SK-N-SH treated with all-trans-retinoic acid at 6 μM for 48 hours (cell line): Measurements from ENCODE around the gene TMTC3.

Experiments
- ATAC-seq: fragments of 200-7000 bp; cut with Tn5 transposase; 3 replicates; pipeline ENCODE4 v1.9.1; 2020; ENCODE audit warnings: mild to moderate bottlenecking, moderate library complexity
- BACH2 ChIP-seq: fragments of 250-450 bp; sonication (Bioruptor Pico); IDR thresholded peaks from 2 replicates; pipeline ENCODE4 v1.9.0; 2021; ENCODE audit warnings: mild to moderate bottlenecking, borderline replicate concordance
- CSDC2 ChIP-seq: fragments of 250-450 bp; sonication (Bioruptor Pico); IDR thresholded peaks from 2 replicates; pipeline ENCODE4 v1.5.0; 2020; ENCODE audit warnings: mild to moderate bottlenecking, moderate library complexity
- ESRRG ChIP-seq: fragments of 250-450 bp; sonication (Bioruptor Pico); IDR thresholded peaks from 2 replicates; pipeline ENCODE4 v1.6.1; 2021; ENCODE audit warnings: mild to moderate bottlenecking
- GLIS3 ChIP-seq: fragments of 250-450 bp; sonication (Bioruptor Pico); IDR thresholded peaks from 2 replicates; pipeline ENCODE4 v1.5.0; 2020; ENCODE audit warnings: mild to moderate bottlenecking, moderate library complexity
- ISL1 ChIP-seq: fragments of 250-450 bp; sonication (Bioruptor Pico); IDR thresholded peaks from 2 replicates; pipeline ENCODE4 v2.1.2; 2022; ENCODE audit warnings: mild to moderate bottlenecking, moderate library complexity
- OSR1 ChIP-seq: fragments of 250-450 bp; sonication (Bioruptor Pico); IDR thresholded peaks from 2 replicates; pipeline ENCODE4 v1.8.0; 2022; ENCODE audit warnings: moderate library complexity, mild to moderate bottlenecking, inconsistent platforms
- PATZ1 ChIP-seq: fragments of 250-450 bp; sonication (Bioruptor Pico); IDR thresholded peaks from 2 replicates; pipeline ENCODE4 v1.8.0; 2020; ENCODE audit warnings: mild to moderate bottlenecking, moderate library complexity, borderline replicate concordance
- PPARA ChIP-seq: fragments of 250-450 bp; sonication (Bioruptor Pico); IDR thresholded peaks from 2 replicates; pipeline ENCODE4 v1.5.0; 2020; ENCODE audit warnings: mild to moderate bottlenecking, borderline replicate concordance
- RARB ChIP-seq: fragments of 250-450 bp; sonication (Bioruptor Pico); IDR thresholded peaks from 2 replicates; pipeline ENCODE4 v1.8.0; 2021; ENCODE audit warnings: mild to moderate bottlenecking, moderate library complexity
- SNAI2 ChIP-seq: fragments of 250-450 bp; sonication (Bioruptor Pico); IDR thresholded peaks from 2 replicates; pipeline ENCODE4 v1.5.0; 2020; ENCODE audit warnings: mild to moderate bottlenecking, moderate library complexity
- TCF4 ChIP-seq: fragments of 250-450 bp; sonication (Bioruptor Pico); IDR thresholded peaks from 2 replicates; pipeline ENCODE4 v1.8.0; 2021; ENCODE audit warnings: mild to moderate bottlenecking, moderate library complexity, borderline replicate concordance
- TOX ChIP-seq: fragments of 250-450 bp; sonication (Bioruptor Pico); IDR thresholded peaks from 2 replicates; pipeline ENCODE4 v1.8.0; 2021; ENCODE audit warnings: mild to moderate bottlenecking, moderate library complexity, borderline replicate concordance
- ZC3H10 ChIP-seq: fragments of 250-450 bp; sonication (Bioruptor Pico); IDR thresholded peaks from 2 replicates; pipeline ENCODE4 v1.5.1; 2021; ENCODE audit warnings: mild to moderate bottlenecking, moderate library complexity
- ZFP30 ChIP-seq: fragments of 450-650 bp; formaldehyde crosslinking; IDR thresholded peaks from 2 replicates; pipeline ENCODE4 v1.5.0; 2022; ENCODE audit warnings: mild to moderate bottlenecking, moderate library complexity
- ZNF565 ChIP-seq: fragments of 450-650 bp; formaldehyde crosslinking; conservative IDR thresholded peaks from 2 replicates; pipeline ENCODE4 v1.5.0; 2020; ENCODE audit warnings: low read depth, mild to moderate bottlenecking, moderate library complexity
- ZNF70 ChIP-seq: fragments of 450-650 bp; formaldehyde crosslinking; IDR thresholded peaks from 2 replicates; pipeline ENCODE4 v1.5.0; 2020; ENCODE audit warnings: mild to moderate bottlenecking, moderate library complexity
- ZNF8 ChIP-seq: fragments of 450-650 bp; formaldehyde crosslinking; IDR thresholded peaks from 2 replicates; pipeline ENCODE4 v1.5.0; 2020; ENCODE audit warnings: mild to moderate bottlenecking, moderate library complexity
- TF ChIP-seq, protein P1 (sequence below): fragments of 250-450 bp; sonication (Bioruptor Pico); IDR thresholded peaks from 2 replicates; pipeline ENCODE4 v1.8.0; 2021; ENCODE audit warnings: low read depth, mild to moderate bottlenecking, moderate library complexity, borderline replicate concordance
- TF ChIP-seq, protein P2 (sequence below): fragments of 250-450 bp; sonication (Bioruptor Pico); IDR thresholded peaks from 2 replicates; pipeline ENCODE4 v1.5.0; 2020; ENCODE audit warnings: mild to moderate bottlenecking, moderate library complexity
- TF ChIP-seq, protein P3 (sequence below): fragments of 250-450 bp; sonication (Bioruptor Pico); IDR thresholded peaks from 2 replicates; pipeline ENCODE4 v1.5.1; 2020; ENCODE audit warnings: low read depth, mild to moderate bottlenecking, moderate library complexity
- TF ChIP-seq, protein P4 (sequence below): fragments of 250-450 bp; sonication (Bioruptor Pico); IDR thresholded peaks from 2 replicates; pipeline ENCODE4 v1.5.1; 2021; ENCODE audit warnings: mild to moderate bottlenecking, moderate library complexity

The TMTC3 gene

GRCh38 chr12:88230271-88230670 is 88.2 kb downstream of the TMTC3 start:
- no peak for ATAC-seq

DNA sequence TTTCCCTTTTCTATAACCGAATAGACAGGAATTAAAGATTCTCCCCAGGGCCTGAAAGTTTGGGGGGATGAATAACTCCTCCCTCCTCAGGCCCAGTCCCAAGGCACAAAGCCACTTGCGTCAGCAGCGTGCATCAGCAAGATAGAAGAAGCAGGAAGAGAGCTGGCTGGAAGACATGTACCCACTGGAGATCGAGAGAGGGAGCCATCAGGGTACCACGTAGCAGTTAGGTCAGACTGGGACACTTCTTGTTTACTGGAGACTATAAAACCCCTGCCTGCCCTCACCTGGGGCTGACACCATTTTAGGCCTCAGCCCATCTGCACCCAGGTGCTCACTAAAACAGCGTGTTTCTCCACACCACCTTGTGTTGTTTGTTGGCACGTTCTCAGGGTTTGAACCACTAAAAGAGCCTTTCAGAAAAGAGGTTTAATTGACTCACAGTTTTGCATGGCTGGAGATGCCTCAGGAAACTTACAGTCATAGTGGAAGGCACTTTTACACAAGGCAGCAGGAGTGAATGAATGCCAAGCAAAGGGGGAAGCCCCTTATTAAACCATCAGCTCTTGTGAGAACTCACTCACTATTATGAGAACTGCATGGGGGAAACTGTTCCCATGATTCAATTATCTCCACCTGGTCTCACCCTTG is 93.2 kb downstream of the TMTC3 start:
- ATAC-seq = no peak
- TF ChIP-seq PATZ1 (CRISPR knock-in tag) = no peak
- no peak for TF ChIP-seq ZC3H10 (CRISPR knock-in tag)
- TF ChIP-seq, protein P1, sequence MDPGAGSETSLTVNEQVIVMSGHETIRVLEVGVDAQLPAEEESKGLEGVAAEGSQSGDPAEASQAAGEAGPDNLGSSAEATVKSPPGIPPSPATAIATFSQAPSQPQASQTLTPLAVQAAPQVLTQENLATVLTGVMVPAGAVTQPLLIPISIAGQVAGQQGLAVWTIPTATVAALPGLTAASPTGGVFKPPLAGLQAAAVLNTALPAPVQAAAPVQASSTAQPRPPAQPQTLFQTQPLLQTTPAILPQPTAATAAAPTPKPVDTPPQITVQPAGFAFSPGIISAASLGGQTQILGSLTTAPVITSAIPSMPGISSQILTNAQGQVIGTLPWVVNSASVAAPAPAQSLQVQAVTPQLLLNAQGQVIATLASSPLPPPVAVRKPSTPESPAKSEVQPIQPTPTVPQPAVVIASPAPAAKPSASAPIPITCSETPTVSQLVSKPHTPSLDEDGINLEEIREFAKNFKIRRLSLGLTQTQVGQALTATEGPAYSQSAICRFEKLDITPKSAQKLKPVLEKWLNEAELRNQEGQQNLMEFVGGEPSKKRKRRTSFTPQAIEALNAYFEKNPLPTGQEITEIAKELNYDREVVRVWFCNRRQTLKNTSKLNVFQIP (CRISPR knock-in tag) = no peak
- TF ChIP-seq, protein P2, sequence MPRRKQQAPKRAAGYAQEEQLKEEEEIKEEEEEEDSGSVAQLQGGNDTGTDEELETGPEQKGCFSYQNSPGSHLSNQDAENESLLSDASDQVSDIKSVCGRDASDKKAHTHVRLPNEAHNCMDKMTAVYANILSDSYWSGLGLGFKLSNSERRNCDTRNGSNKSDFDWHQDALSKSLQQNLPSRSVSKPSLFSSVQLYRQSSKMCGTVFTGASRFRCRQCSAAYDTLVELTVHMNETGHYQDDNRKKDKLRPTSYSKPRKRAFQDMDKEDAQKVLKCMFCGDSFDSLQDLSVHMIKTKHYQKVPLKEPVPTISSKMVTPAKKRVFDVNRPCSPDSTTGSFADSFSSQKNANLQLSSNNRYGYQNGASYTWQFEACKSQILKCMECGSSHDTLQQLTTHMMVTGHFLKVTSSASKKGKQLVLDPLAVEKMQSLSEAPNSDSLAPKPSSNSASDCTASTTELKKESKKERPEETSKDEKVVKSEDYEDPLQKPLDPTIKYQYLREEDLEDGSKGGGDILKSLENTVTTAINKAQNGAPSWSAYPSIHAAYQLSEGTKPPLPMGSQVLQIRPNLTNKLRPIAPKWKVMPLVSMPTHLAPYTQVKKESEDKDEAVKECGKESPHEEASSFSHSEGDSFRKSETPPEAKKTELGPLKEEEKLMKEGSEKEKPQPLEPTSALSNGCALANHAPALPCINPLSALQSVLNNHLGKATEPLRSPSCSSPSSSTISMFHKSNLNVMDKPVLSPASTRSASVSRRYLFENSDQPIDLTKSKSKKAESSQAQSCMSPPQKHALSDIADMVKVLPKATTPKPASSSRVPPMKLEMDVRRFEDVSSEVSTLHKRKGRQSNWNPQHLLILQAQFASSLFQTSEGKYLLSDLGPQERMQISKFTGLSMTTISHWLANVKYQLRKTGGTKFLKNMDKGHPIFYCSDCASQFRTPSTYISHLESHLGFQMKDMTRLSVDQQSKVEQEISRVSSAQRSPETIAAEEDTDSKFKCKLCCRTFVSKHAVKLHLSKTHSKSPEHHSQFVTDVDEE = no peak
- TF ChIP-seq BACH2 (CRISPR knock-in tag) = no peak
- no peak for TF ChIP-seq PPARA
- no peak for TF ChIP-seq SNAI2
- no peak for TF ChIP-seq ZNF8 (CRISPR knock-in tag)
- TF ChIP-seq RARB (CRISPR knock-in tag) = no peak
- TF ChIP-seq ZNF70 (CRISPR knock-in tag) = no peak
- TF ChIP-seq, protein P3, sequence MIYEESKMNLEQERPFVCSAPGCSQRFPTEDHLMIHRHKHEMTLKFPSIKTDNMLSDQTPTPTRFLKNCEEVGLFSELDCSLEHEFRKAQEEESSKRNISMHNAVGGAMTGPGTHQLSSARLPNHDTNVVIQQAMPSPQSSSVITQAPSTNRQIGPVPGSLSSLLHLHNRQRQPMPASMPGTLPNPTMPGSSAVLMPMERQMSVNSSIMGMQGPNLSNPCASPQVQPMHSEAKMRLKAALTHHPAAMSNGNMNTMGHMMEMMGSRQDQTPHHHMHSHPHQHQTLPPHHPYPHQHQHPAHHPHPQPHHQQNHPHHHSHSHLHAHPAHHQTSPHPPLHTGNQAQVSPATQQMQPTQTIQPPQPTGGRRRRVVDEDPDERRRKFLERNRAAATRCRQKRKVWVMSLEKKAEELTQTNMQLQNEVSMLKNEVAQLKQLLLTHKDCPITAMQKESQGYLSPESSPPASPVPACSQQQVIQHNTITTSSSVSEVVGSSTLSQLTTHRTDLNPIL (CRISPR knock-in tag) = no peak
- no peak for TF ChIP-seq ZFP30 (CRISPR knock-in tag)
- TF ChIP-seq ESRRG = no peak
- TF ChIP-seq, protein P4, sequence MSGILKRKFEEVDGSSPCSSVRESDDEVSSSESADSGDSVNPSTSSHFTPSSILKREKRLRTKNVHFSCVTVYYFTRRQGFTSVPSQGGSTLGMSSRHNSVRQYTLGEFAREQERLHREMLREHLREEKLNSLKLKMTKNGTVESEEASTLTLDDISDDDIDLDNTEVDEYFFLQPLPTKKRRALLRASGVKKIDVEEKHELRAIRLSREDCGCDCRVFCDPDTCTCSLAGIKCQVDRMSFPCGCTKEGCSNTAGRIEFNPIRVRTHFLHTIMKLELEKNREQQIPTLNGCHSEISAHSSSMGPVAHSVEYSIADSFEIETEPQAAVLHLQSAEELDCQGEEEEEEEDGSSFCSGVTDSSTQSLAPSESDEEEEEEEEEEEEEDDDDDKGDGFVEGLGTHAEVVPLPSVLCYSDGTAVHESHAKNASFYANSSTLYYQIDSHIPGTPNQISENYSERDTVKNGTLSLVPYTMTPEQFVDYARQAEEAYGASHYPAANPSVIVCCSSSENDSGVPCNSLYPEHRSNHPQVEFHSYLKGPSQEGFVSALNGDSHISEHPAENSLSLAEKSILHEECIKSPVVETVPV (CRISPR knock-in tag) = no peak
- no peak for TF ChIP-seq ZNF565 (CRISPR knock-in tag)
- no peak for TF ChIP-seq ISL1 (CRISPR knock-in tag)
- TF ChIP-seq CSDC2 = no peak
- TF ChIP-seq GLIS3 (CRISPR knock-in tag) = no peak
- TF ChIP-seq OSR1 = no peak

More at GRCh38 chr12:88230271-88230670, 88.2 kb downstream of the TMTC3 start:
- no peak for TF ChIP-seq ZNF70 (CRISPR knock-in tag)
- TF ChIP-seq PATZ1 (CRISPR knock-in tag) = no peak
- no peak for TF ChIP-seq ZNF8 (CRISPR knock-in tag)
- TF ChIP-seq, protein P4 (CRISPR knock-in tag) = no peak
- no peak for TF ChIP-seq GLIS3 (CRISPR knock-in tag)
- TF ChIP-seq, protein P3 (CRISPR knock-in tag) = no peak
- TF ChIP-seq TCF4 (CRISPR knock-in tag) = no peak
- no peak for TF ChIP-seq TOX (CRISPR knock-in tag)
- no peak for TF ChIP-seq ZC3H10 (CRISPR knock-in tag)
- TF ChIP-seq, all 23 proteins: peak for 0
